GM13977 (cell line): ENCODE data around the gene CKAP5.

Experiments used
- DNase-seq: peaks from one replicate; pipeline ENCODE4 v3.0.0; 2012; ENCODE audit warnings: low spot score
- in situ Hi-C: fragments of 300-500 bp; cut with MboI; formaldehyde crosslinking; loops from one replicate; pipeline ENCODE4 v1.12.0; 2022; ENCODE audit warnings: low sequenced_read_pairs, low pct_unique_long_range_greater_than_20kb, mixed read lengths, inconsistent platforms; ENCODE audit not compliant: unreplicated experiment
- TF ChIP-seq, protein P1 (sequence below): IDR thresholded peaks from 2 replicates; pipeline ENCODE4 v1.5.1; 2012; ENCODE audit warnings: mild to moderate bottlenecking, control low read depth; ENCODE audit not compliant: insufficient read depth; ENCODE audit errors: extremely low read depth, missing control alignments

CKAP5 gene

DNA sequence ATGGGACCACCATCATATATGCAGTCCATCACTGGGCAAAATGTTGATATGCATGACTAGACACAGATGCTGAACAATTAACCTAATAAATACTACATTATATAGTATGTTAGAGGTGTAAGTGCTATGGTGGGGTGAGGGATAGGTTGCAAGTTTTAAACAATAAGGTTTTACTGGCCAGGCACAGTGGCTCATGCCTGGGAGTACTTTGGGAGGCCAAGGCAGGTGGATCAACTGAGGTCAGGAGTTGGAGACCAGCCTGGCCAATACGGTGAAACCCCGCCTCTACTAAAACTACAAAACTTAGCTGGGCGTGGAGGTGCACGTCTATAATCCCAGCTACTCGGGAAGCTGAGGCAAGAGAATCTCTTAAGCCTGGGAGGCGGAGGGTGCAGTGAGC is 98.9 kb downstream of the CKAP5 start:
- no peak for DNase-seq
- TF ChIP-seq, protein P1, sequence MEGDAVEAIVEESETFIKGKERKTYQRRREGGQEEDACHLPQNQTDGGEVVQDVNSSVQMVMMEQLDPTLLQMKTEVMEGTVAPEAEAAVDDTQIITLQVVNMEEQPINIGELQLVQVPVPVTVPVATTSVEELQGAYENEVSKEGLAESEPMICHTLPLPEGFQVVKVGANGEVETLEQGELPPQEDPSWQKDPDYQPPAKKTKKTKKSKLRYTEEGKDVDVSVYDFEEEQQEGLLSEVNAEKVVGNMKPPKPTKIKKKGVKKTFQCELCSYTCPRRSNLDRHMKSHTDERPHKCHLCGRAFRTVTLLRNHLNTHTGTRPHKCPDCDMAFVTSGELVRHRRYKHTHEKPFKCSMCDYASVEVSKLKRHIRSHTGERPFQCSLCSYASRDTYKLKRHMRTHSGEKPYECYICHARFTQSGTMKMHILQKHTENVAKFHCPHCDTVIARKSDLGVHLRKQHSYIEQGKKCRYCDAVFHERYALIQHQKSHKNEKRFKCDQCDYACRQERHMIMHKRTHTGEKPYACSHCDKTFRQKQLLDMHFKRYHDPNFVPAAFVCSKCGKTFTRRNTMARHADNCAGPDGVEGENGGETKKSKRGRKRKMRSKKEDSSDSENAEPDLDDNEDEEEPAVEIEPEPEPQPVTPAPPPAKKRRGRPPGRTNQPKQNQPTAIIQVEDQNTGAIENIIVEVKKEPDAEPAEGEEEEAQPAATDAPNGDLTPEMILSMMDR, result no peak
- in situ Hi-C loops, result no loop called here

DNA sequence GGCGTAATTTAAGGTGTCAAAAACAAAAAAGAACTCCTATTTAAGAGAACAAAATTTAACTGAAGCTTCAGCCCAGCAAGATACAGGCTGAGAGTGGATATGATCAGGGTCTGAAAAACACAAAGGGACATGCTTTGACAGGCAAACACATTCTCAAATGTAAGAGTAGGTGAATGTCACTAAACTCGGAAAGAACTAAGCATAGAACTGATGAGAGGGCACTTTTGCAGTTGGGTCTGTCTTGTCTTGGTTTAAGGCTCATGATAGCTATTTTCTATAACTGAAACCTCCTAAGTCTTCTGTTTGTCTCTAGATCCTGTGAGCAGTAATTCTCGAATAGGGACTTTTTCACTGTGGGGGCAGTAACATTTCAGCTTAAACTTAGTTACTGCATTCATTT is 100.1 kb downstream of the CKAP5 start:
- TF ChIP-seq, protein P1, result no peak
- DNase-seq, result no peak
- in situ Hi-C loops, result no loop called here

DNA sequence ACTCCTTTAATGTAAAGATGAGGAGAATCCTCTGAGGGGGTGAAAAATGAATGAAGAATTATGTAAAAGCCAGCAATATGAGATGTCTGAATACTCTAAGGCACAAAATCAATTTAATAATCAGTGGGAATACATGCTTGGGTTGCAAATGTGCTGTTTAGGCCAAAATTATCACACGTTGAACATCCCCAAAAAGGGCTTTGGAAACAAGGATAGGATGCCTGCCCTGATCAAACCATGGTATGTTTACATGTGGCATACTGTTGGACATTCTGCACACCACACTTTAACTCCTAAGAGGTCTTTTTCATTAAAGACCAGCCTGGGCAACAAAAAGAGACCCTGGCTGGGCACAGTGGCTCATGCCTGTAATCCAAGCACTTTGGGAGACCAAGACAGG is 100.8 kb downstream of the CKAP5 start:
- DNase-seq, result no peak
- TF ChIP-seq, protein P1, result no peak
- in situ Hi-C loops, result no loop called here

DNA sequence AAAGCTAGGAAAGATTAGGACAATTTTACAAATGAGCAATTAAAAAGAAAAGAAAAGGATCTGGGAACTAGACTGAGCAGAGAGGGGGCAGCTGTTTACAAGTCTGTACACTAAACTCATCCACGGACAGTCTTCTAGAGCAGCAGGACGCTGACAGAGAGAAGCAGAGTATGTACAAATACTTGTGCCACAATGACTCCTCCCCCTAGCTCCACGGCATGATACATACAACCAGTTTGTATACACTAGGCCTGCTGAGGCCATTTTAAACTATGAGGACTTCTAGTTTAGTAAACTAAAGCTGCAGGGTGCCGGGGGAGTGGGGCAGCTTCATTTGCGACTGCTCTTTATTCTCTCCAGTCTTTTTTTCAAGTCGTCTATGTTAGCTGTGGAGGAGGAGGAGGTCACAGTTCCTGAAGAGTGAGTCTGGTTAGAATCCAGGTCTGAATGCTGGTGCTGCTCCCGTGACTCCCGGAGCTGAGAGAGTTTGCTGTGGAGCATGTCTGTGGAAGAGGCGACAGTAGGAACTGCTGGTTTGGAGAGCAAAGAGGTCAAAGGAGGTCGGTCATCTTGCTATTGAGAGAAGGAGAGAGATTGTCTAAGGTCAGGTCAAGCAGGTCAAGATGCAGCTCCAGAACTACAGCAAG is 102.3 kb downstream of the CKAP5 start:
- no peak for DNase-seq
- TF ChIP-seq, protein P1, result no peak
- in situ Hi-C loops, result no loop called here

DNA sequence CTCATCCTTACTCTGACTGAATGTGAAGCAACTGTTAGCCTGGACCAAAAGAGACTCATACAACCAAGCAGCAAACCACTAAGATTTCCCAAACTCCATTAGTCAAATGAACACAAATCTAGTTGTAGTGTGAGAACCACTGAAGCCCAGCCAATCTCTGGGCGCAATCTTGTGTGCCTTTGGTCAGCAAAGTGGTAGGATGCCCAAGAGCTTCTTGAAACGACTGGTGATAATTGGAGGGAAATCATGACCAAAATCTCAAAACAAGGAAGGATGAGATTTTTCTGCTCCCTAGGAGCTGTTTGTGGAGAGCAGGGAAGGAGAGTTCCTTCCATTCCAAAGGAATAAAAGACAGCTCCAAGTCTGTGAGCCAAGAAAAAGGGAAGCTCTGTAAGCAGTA is 103.0 kb downstream of the CKAP5 start:
- TF ChIP-seq, protein P1, result no peak
- in situ Hi-C loops, result no loop called here
- DNase-seq, result no peak

DNA sequence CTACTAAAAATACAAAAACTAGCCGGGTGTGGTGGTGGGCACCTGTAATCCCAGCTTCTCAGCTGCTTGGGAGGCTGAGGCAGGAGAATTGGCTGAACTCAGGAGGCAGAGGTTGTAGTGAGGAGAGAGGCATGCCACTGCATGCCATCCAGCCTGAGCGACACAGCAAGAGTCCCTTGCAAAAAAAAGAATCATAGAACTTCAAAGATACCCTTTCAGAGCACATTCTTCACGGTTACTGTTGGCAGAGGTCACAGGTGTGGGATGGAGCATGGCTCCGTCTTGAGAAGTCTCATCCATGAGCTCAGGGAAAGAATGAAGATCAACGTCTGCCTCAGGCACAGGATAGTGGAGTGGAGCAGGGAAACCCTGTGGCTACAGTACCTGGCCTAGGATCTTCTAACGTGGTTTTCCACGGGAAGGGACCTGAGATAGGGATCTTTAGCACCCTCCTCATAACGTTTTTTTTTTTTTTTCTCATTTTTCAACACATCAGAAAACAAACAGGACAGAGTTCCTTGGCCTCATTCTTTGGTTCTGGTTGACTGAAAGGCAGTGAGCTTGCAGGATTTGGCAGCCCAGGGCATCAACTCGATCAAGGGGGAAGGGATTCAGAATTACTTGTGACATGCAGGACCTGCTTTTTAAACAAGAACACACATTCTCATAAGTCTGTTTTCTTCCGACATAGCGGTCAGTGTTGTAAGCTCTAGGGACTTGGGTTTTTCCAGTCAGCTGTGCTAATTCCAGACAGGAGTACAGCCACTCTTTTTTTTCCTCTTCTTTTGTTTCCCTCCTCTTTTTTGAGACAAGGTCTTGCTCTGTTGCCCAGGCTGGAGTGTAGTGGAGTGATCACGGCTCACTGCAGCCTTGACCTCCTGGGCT is 104.2 kb downstream of the CKAP5 start:
- no peak for DNase-seq
- TF ChIP-seq, protein P1, result no peak
- in situ Hi-C loops, result no loop called here
